Activated CD4-positive, alpha-beta T cell treated with anti-CD3 and anti-CD28 coated beads, Interleukin-2, Interleukin-4, amounts not matched to agents 100 ng/mL and 50 ng/mL, durations not matched to agents 16 hours and 8 hours (primary cell): Measurements from ENCODE around the gene ANKS3.

ENCODE experiments used
- DNase-seq: peaks from one replicate; pipeline ENCODE4 v3.0.0-alpha.2; 2020; ENCODE audit warnings: low spot score

ANKS3 gene

DNA sequence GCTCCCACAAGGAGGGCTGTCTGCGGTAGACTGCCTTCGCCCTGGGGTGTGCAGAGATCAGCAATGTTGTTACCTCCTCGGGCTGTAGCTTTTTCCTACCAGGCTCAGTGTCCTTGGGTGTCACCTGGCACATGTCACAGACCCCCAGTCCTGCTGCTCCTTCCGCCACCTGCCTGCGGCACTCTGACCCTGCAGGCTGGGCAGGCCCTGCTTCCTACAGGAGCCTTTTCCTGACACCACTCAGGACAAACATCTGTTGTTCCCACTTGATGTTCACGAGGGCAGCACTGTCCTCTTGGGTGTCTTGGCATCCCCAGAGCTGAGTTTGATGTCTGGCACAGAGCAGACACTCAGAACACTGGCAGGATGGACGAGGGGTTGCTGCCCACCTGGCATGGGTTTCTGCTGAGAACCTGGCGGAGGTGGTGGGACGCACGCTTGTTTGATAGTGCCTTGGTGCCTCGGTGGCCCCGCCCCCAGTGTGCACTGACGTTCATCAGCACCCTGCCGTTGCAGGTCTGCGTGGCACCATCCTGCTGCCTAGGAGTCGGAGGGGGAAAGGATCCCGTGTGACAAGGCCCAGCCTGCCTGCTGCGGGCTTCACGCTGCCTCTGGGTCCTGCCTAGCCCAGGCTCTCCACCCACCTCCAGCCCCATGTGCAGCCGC lies 67.4 kb downstream of the ANKS3 start:
- no peak for DNase-seq

DNA sequence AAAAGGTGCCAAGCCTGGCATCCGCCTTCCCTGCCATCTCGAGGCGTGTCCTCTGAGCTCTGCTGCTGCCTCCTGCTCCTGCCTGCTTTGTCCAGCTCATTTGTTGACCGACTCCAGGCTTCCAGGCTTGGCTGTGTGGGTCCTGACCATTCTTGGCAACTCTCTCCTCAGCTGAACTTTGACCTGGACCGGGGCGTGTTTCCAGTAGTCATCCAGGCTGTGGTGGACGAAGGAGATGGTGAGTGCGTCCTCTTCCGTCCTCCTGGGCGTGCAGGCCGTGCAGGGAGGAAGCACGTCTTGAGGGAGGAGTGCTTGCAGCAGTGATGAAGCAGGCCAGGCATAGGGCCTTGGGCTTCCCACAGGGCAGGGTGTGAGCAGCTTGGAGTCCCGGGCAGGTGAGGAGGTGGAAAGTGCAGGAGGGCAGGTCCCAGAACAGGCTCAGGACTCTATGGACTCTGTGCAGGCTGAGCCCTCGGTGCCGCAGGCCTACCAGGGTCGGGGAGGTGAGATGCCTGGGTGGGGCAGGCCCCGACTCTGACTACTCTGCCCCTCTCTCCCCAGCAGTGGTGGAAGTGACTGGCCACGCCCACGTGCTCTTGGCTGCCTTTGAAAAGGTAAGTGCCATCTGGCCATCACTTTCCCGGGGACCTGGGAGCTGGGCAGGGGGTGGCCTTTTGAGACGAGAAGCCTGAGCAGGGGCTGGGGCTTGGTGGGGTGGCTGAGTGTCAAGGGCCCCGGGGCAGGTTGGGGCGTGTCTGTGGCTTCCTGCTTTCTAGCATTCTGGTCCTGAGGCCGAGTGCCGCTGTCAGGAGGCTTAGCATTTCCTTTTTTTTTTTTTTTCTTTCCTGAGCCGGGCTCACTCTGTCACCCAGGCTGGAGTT lies 69.3 kb downstream of the ANKS3 start:
- peak; percentile 51 for DNase-seq

DNA sequence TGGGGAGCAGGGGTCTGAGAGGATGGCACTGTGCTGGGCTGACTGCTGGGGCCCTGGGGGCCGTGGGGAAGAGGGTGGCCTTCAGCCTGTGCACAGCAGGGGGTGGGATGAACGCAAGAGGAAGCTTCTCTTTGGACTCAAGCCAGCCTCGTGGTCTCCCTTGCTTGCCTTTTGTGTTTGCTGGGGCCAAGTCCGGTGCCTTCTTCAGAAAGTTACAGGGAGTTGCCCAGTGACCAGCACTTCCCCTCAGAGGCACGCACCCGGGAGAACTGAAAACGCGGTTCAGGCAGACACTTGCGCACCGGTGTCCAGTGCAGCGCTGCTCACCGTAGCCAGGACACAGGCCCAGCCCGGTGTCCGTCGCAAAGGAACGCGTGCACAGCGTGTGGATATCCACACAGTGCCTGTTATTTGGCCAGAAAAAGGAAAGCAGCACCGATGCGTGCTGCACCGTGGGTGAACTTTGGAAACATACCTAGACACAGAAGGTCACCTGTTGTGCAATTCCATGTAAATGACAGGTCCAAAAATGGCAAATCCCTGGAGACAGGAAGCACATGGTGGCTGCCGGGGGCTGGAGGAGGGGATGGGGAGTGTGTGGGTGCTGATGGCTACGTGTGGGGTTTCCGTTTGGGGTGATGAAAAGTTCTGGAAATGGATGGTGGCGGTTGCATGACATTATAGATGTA lies 70.2 kb downstream of the ANKS3 start:
- DNase-seq, result no peak

DNA sequence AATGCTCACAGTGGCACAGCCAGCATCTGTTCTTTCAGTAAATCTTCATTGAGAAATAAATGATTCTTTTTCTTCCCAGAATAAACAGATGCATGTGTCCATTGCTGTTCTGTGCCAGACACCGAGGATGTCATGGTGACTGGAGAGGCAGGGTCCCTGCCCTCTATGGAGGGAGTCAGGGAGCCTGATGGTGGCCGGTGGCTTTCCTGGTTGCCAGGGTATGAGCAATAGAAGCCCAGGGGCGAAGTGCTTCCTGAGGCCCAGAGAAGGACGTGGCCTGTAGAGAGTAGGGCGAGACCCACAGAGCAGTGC lies 70.7 kb downstream of the ANKS3 start:
- no peak for DNase-seq

DNA sequence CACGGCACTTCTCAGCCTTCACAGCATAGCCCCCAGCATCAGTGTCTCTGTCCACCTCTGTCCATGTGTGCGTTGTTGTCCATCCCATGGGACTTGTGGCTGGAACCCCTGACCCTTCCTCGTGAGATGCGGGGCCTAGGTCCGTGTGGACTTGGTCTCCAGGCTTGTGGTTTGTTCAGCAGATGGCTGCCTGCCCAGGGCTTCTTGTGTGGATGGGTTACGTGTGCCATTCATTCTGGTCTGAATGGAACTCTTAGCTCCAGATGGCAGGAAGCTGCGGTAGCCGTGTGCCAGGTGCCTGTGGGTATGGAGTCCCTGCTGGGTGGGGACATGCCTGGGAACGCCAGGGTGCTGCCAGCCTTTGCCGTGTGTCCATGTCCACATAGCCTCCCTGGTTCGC lies 72.4 kb downstream of the ANKS3 start:
- no peak for DNase-seq

DNA sequence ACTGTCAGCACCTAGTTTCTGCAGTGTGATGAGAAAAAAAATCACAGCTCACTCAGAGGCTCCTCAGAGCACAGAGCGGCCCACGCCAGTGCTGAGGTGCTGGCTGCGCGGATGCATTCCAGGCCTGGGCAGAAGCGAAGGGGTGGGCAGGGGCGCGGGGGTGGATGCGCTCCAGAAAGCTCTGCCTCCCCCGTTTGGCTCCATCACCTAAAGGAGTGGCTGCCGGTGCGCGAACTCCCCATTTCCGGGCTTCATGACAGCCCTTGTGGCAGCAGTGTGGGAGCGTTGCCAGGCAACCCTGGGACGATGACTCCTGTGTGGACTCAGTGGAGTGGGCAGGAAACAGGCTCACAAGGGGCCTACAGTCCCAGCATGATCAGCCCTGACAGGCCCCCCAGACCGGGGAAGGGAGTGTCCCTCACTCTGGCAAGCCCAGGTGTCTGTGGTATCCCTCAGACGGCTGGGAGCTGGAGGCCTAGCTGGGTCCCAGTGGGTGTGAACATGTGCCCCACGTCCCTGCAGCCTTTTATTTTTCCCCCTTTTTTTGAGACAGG lies 73.5 kb downstream of the ANKS3 start:
- DNase-seq, result peak; percentile 58

DNA sequence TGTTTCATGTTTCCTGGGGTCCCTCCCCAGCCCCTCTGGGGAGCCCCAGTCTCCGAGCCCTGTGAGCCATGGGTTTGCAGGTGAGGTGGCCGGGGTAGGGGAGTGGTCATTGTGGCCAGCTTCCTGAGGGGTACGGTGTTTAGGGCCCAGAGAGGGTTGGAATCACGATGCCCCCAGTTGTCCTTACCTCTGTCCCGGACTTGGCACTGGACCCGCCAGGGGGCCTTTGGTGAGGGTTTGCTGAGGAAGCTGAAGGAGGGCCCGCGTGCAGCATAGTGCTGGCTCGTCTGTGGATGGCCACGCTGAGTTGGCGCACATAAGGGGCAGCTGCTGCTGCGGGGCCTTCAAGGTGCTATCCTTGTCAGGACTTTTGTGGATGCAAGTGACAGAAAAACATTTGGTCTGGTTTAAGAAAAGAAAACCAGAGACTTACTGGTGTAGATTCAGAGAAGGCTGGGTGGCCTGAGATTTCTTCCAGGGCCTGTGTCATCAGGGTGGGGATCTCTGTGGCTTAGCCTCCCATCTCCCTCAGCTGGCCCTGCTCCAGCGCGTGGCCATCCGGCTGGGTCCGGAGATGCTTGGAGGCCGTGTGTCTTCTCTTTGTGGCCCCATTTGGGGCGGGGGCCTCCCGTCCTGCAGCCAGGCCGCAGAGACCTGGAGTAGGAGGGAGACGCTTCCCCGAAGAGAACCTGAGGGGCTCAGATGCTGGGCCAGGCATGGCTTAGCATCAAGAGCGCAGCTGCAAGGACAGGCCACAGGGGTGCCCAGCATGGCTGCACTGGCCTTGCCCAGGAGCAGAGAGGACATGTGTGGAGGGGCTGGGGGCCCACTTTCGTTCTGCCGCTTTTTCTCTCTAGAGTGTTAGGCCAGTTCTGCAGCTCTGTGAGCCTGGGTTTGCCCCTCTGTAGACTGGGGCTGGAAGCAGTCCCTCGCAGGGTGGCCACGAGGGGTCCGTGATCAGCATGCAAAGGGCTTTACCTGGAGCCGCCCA lies 74.4 kb downstream of the ANKS3 start:
- no peak for DNase-seq

DNA sequence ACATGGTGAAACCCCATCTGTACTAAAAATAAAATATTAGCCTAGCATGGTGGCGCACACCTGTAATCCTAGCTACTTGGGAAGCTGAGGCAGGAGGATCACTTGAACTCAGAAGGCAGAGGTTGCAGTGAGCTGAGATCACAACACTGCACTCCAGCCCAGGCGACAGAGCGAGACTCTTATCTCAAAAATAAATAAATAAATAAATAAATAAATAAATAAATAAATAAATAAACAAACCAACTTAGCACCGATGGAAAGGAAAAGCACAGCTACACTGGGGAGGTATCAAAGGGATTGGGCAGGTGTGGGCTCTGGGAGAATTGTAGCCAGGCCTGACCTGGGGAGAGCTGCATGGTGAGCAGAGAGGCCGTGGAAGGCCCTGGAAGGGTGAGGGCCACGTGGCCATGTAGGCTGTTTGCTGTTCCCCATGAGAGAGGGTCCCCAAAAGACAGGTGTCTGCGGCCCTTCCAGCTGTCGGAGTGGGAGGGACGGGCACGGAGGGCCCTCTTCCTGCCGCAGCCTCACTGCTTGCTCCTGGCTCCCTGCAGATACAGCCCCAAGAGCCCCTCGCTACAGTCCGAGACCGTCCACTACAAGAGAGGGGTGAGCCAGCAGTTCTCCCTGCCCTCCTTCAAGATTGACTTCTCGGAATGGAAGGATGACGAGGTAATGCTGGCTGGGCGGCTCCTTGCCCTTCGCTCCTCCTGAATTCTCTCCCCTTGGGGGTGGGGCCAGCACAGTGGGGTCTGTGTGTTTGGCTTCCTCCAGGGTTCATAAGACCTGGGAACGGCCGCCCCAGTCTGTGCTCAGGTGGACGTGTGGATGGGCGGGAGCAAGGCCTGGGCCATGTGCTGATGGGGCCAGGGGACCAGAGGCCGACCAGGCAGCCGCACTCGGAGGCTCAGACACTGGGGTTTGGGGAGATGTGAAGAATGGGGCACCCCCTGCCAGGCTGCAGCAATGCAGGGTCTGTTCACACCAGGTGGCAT lies 77.1 kb downstream of the ANKS3 start:
- DNase-seq, result no peak

DNA sequence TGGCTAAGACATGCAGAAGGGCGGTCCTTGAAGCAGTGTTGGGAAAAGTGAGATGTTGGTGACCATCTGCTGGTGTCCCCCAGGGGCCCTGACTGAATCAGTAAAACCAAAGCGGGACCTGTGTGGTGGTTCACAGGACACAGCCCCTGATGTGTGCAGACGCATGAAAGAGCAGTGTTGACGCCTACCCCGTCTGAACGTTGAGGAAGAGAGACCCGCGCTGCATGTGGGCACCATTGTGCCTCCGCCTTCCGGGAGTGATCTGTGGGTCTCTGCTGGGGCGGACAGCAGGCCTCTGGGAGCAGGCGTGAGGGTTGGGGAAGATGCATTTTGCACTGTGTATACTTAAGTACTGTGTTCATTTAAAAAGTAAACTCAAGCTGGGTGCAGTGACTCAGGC lies 77.8 kb downstream of the ANKS3 start:
- no peak for DNase-seq

DNA sequence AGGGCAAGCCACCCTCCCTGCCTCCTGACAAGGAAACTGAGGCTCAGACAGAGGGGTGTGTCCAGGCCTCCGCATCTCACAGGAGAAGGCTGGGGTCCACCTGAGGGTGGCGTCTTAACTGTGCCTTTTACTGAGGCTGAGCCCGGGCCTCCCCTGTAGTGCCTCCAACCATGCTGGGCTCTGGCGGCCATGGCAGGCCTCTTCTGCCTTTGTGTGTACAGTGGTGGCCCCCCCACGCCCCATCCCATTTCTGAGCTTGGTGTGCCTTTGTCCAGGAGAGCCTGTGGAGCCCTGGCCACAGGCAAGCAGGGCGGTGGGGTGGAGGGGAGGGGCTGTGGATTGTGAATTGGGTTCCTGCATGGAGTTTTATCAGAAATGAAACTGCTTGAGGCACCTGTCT lies 78.3 kb downstream of the ANKS3 start:
- DNase-seq, result no peak

DNA sequence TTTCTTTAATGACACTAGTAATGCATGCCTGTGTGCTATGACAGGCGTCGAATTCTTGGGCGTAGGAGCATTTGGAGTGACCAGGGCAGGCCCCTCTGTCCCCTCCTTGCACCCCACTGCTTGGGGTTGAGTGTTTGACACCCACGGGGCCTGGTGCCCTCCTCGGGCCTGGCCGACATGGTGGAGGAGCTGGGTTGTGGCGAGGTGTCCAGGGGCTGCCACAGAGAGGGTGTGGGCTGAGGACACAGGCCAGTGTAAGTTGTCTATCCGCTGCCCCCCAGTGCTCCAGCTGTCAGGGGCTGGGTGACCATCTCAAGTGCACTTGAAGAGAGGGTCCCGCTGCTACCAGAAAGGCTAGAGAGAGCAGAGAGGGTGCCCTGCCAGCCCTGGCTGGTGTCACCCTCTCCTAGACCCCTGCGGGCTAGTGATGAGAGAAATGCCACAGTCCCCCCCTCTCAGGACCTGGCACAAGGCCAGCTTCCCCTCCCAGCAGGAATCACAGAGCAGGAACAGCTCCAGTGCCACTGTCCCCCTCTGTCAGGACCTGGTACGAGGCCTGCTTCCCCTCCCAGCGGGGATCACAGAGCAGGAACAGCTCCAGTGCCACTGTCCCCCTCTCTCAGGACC lies 79.0 kb downstream of the ANKS3 start:
- no peak for DNase-seq

DNA sequence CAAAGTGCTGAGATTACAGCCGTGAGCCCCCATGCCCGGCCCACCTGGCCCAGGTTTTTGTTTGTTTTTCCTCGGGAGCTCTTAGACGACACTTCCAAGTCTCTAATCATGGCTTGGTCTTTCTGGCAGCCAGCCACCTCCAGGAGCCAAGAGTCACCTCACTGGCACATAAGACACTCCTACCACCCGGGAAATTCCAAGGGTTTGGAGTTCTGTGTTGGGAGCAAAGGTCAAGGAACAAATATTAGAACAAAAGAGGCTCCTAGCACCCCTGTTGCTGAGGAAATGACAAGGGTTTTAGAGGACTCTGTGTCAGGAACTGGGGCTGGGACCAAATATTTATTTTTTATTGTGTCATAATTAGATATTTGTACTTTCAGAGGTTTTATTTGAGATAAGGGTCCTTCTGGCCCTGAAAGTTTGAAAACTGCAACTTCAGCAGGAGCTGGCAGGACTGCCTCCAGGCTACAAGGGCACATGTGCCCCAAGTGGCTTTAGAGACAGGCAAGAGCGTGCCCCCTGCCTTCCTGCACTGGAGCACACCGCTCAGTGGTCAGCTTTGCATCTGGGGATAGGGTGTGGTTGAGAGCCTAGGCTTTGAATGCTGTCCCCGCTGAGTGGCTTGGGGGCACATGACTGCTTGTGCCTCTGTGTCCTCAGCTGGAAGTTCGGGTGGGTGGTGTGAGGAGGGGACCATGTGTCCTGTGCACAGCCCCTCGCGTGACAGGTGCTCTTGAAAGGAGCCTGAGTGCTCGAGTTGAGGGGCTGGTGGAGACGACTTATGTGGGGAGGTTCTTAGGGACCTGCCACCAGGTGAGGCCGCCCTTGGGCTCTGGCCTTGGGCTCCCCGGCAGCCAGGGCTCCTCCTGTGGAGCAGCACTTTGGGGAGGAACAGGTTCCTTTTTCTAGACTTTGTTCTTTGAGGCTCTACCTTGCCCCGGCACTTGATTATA lies 79.8 kb downstream of the ANKS3 start:
- DNase-seq, result no peak

DNA sequence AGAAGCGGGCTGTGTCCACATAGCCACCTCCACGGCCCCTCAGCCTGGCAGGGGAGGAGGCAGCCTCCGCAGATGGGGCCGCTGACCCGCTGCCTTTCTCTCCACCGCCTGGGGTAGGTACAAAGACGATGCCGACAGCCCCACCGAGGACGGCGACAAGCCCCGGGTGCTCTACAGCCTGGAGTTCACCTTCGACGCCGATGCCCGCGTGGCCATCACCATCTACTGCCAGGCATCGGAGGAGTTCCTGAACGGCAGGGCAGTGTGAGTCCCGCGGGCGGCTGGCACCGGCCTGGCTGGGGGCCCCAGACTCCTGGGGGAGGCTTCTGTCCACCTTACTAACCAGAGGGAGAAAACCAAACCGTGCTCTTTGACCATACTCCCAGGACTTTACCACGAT lies 81.5 kb downstream of the ANKS3 start:
- no peak for DNase-seq

DNA sequence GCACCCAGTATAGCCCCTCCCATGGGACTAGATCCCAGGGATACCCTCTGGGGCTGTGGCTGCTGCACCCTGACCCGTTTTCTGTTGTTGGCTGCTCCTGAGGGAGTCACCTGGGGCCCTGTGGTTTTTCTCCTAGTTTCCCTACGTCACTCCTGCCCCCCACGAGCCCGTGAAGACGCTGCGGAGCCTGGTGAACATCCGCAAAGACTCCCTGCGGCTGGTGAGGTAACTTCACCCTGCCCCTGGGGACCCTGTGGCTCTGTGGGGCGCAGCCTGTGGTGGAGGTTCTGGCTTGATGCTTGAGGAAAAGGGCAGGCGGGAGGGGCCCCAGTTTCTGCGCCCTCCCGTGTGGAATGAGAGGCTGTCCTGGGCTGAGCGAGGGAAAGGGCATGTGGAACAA lies 82.2 kb downstream of the ANKS3 start:
- no peak for DNase-seq

DNA sequence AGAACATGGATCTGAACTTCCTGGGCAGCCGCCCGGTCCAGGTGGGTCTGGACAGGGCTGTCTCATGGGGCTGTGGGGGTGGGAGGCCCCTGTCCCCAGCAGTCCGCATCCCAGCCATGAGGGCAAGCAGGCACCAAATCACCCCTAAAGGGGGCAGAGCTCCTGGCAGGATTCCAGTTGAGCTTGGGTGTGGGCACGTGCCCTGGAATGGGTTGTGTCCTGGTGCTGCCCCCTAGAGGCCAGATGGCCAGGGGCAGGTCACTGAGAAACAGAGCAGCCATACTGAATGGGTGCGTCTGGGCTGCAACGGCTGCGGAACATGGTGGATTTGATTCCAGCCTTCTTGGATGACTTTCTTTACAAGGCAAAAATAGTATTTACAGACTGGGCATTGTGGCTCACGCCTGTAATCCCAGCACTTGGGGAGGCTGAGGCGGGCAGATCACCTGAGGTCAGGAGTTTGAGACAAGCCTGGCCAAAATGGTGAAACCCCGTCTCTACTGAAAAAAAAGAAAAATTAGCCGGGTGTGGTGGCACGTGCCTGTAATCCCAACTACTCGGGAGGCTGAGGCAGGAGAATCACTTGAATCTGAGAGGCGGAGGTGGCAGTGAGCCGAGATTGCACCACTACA lies 83.5 kb downstream of the ANKS3 start:
- peak; percentile 77 for DNase-seq

DNA sequence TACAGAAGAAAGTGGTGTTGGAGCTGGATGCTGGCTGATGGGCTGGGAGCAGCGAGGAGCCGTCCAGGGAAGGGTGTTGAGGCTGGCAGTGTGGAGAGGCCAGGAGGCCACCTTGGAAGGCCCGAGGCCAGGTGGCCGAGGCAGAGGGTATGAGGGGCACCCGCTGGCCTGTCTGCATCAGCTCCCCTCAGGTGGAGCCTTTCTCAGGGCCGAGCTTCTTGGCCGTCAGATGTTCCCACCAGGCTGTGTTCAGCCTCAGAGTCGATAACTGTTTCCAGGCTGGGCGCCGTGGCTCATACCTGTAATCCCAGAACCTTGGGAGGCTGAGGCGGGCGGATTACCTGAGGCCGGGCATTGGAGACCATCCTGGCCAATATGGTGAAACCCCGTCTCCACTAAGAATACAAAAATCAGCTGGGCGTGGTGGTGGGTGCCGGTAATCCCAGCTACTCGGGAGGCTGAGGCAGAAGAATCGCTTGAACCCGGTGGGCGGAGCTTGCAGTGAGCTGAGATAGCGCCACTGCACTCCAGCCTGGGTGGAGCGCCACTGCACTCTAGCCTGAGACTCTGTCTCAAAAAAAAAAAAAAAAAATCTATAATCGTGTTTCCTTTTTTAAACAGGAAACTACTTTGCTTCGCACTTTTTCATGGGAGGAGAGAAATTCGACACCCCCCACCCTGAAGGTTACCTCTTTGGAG lies 84.2 kb downstream of the ANKS3 start:
- DNase-seq, result no peak

DNA sequence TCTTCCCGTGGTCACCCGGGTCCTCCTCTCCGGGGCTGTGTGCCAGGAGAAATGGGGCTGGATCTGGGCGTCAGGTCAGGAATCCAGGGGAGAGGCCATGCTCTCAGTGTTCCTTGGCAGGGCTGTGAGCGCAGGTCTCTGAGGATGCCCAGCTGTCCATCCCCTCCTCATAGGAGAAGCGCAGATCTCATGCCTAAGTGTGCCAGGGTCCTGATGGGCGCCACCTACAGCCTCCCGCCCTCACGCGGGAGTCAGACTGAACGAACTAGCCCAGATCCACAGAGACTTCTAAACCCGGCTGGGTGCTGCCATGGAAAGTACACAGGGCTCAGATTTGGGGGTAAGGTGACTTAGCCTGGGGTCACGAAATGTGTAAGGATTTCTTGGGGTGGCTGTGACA lies 85.2 kb downstream of the ANKS3 start:
- DNase-seq, result peak; percentile 8

DNA sequence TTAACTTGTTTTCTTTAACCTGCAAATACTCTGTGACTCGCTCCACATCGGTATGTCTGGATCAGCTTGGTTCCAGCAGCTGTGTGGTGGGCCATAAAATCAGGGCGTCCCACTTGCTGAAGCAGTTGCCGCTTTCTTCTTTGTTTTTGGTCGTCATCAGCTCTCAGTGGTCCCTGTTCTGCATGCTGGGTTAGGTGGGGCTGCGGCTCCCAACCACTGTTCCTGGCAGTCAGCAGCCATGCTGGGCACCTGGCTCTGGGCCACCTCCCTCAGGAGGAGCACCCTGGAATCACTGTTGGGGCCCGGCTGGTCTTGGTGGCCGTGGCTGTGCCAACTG lies 86.5 kb downstream of the ANKS3 start:
- DNase-seq, result no peak
